ENCODE measurements around the gene CEMP1.

Gene CEMP1

GRCh38 chr16:2520097-2520783 is 11.0 kb downstream of the CEMP1 start, which contains the start of gene AMDHD2:
Gene AMDHD2, plus strand, starts transcription at chr16:2520371. Its CDS starts 88 bp downstream, at chr16:2520459.
- DNase-seq (ENCODE audit: low read depth in 2 of 2), result peak; percentile 65 to 73

- DNase-seq (ENCODE audit: low read depth in 2 of 2), result no peak
These were observed 11.5 kb downstream of the CEMP1 start for GRCh38 chr16:2519711-2520080.

DNA sequence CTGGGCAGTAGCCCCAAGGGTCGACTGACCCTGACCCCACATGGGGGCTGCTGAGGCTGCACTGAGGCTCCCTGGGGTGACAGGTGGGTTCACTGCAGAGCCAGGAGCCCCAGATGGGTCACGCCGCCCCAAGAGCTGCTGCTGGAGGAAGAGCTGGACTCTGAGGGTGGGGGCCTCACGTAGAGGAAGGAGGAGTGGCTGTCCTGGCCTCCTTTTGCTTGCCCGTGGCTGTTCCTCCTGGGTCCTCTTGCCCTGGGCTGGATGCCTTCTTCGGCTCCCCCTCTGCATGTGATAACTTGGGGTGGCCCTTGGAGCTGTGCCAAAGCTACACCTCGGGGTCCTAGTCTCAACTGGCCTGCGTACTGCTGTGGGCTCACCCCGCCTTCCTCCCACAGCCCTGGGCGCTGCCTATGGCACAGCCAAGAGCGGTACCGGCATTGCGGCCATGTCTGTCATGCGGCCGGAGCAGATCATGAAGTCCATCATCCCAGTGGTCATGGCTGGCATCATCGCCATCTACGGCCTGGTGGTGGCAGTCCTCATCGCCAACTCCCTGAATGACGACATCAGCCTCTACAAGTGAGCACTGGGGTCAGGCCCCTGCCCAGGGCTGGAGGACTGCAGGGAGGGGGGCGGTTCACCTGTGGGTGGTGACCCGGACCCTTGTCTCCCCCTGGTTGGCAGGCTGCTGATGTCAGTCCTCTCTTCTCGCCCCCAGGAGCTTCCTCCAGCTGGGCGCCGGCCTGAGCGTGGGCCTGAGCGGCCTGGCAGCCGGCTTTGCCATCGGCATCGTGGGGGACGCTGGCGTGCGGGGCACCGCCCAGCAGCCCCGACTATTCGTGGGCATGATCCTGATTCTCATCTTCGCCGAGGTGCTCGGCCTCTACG is 12.1 kb downstream of the CEMP1 start:
- no peak for DNase-seq (ENCODE audit: low read depth in 2 of 2)

GRCh38 chr16:2517954-2518605 is 13.1 kb downstream of the CEMP1 start:
- DNase-seq (ENCODE audit: low read depth in 2 of 2), result no peak

DNA sequence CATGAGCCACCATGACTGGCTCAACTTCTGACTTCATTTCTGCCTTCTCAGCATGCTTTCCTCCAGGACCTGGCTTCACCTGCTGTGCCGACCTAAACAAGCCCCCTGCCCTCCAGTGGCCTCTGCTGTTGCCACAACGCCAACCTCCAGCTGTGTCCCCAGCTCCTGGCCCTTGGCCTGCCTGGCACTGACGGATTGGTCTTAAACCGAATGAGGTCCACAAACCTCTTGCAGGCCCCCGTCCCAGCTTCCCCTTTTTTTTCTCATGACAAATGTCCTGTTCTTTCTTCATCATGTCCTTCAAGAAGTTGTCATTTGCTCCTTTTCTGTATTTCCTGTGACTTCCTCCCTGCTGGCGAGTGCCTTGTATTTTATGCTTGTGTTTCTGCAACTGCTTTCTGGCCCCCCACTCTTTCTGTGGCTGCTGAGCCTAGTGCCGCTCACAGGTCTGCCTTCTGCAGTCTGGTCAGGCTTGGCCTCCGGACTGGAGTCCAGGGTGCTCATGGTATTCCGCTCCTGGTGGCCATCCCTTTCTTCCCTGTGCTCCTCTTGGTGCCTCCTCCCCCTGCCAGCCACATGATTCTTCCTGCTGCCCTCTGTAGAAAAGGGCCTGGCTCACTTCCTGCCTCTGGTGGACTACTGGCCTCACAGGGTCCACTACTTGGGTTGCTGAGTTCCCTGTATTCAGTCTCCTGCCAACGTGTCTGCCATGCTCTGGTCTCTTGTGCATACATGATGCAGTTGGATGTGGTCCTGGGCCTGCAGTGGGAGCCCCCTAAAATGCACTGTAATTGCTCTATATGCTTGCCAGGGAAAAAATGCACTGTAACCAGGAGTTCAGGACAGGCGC is 14.6 kb downstream of the CEMP1 start:
- no peak for DNase-seq (ENCODE audit: low read depth in 2 of 2)

GRCh38 chr16:2515180-2515851 is 15.9 kb downstream of the CEMP1 start:
- DNase-seq (ENCODE audit: low read depth in 2 of 2), result no peak

- no peak for DNase-seq (ENCODE audit: low read depth in 2 of 2)
These were observed 16.7 kb downstream of the CEMP1 start for GRCh38 chr16:2514333-2515179.

GRCh38 chr16:2513405-2514332 is 17.5 kb downstream of the CEMP1 start, which contains the start of gene ATP6V0C:
Gene ATP6V0C, plus strand, starts transcription at chr16:2513952. Its CDS starts 152 bp downstream, at chr16:2514104.
- DNase-seq (ENCODE audit: low read depth in 2 of 2), result peak; percentile 53 to 55

DNA sequence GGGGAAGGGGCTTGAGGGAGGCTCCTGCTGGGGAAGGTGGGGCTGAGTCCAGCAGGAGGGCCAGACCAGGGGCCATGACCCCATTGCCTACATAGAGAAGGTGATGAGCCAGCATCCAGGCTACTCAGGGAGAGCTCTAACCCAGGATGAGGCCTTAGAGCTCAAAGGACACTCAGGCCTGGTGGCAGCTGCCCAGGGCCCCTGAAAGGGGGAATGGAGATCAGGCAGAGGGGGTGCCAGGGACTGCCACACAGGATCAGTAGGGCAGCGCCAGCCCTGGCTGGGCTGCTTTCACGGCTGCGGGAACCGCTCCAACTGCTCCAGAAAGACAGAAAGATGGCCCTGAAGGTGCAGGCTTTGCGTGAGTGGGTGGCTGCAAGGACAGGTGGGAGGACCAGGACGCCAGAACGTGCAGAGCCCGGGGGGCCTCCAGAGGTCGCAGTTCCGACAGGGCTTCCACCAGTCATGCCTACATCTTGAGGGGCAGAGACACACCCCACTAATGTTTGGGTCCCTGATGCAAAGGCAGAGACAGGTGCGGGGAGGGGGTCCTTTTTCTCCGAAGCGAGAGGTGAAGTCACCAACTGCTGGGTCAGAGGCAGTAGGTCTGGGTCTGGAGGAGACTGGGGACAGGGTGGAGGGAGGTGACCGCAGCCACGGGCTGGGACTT is 18.3 kb downstream of the CEMP1 start:
- no peak for DNase-seq (ENCODE audit: low read depth in 2 of 2)

GRCh38 chr16:2511996-2512734 is 19.0 kb downstream of the CEMP1 start:
- DNase-seq (ENCODE audit: low read depth in 2 of 2), result no peak

DNA sequence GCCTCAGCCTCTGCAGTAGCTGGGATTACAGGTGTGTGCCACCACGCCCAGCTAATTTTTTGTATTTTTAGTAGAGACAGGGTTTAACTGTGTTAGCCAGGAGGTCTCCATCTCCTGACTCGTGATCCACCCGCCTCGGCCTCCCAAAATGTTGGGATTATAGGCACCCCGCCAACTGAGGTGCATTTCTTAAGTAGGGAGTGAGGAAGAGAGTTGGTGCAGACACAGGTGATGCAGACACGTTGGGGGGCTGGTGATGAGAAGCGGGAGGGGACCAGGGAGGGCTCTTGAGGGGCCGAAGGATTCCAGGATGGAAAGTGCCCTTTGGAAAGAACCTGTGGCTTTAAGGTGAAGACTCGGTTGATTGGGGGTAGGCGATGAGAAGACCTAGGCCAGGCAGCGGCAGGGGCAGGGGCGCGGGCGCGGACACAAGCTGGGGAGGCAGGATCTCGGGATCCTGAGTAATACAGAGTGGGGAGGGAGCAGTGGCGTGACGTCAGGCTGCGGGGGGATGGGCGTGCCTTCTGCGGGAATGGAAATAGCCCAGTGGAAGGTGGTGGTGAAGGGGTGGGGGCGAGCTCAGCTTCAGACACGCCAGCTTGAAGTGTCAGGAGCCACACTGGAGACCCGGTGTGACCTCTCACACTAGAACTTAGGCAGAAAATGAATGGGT is 19.9 kb downstream of the CEMP1 start:
- DNase-seq (ENCODE audit: low read depth in 2 of 2), result no peak

- no peak for DNase-seq (ENCODE audit: low read depth in 2 of 2)
These were observed 22.3 kb downstream of the CEMP1 start for GRCh38 chr16:2508722-2509400.

DNA sequence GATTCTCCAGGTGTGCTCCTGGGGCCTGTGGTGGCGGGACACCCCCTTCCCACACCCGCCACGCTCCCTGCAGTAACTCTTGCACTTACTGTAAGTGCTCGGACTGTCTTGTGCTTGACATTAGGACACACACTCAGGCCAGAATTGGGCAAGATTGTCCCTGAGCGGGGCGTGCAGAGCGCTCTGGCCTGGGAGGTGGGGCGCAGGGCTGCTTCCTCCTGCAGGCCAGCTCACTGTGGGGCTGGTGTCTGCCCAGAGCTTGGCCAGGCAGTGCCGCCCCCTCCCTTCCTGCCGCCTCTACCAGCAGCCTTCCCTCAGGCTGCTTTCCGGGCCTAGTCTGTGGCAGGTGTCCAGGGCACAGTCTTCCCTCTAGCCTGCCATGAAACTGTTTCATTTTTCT is 23.5 kb downstream of the CEMP1 start:
- DNase-seq (ENCODE audit: low read depth in 2 of 2), result no peak

GRCh38 chr16:2507052-2507659 is 24.1 kb downstream of the CEMP1 start:
- DNase-seq (ENCODE audit: low read depth in 2 of 2), result no peak

GRCh38 chr16:2505695-2506094 is 25.5 kb downstream of the CEMP1 start:
- DNase-seq (ENCODE audit: low read depth in 2 of 2), result no peak

Data from fibroblast of skin of left biceps (primary cell).